B cell (primary cell): Measurements from ENCODE around the gene AAR2. TPM values are rescaled to one million over a fixed set of nuclear protein-coding genes. Genes with fewer than 3 reads are reported as not detected.

Experiments
- ATAC-seq: fragments of 200-7000 bp; cut with Tn5 transposase; one replicate; pipeline ENCODE4 v1.10.0; 2021; ENCODE audit warnings: low read depth, mild to moderate bottlenecking, moderate number of reproducible peaks, moderate library complexity
- CTCF ChIA-PET: fragments of 350-600 bp; sonication (Branson Sonifier 250); formaldehyde crosslinking; loops from one replicate; lab custom pipeline; 2021; ENCODE audit warnings: antibody characterized with exemption, inconsistent platforms; lab: Charles Lee
- POLR2A ChIA-PET: fragments of 350-600 bp; sonication (Branson Sonifier 250); formaldehyde crosslinking; loops from one replicate; lab custom pipeline; 2021; ENCODE audit warnings: antibody characterized with exemption; lab: Charles Lee
- DNase-seq: peaks from one replicate; pipeline ENCODE4 v3.0.0; 2013
- H2AFZ ChIP-seq: 2 replicates; pipeline ENCODE4 v1.6.1; 2012; ENCODE audit warnings: mild to moderate bottlenecking, low read depth, low read length; ENCODE audit not compliant: insufficient read depth, poor library complexity, severe bottlenecking
- H3K27ac ChIP-seq, 2 donors: 1 replicate in 1 of 2; 2 replicates in 1 of 2; pipeline ENCODE4 v1.5.1; 2012 to 2013; ENCODE audit warnings: low read length in 2 of 2, mild to moderate bottlenecking in 2 of 2, moderate library complexity in 1 of 2
- H3K27me3 ChIP-seq, 4 experiments: fragments of 200-600 bp in 1 of 4; sonication (generic) in 1 of 4; replicated peaks in 1 of 4; 1 replicate in 2 of 4; 2 replicates in 2 of 4; pipeline versions ENCODE4 v1.6.1 to v1.7.0; 2013 to 2016; ENCODE audit warnings: low read length in 3 of 4, mild to moderate bottlenecking in 2 of 4, mixed read lengths in 1 of 4, moderate library complexity in 1 of 4; ENCODE audit not compliant: insufficient read depth in 4 of 4, control insufficient read depth in 3 of 4; ENCODE audit errors: control extremely low read depth in 1 of 4
- H3K36me3 ChIP-seq, 2 experiments: replicated peaks in 1 of 2; 1 replicate in 1 of 2; 2 replicates in 1 of 2; pipeline versions ENCODE4 v1.6.1 to v1.7.1; 2013; ENCODE audit warnings: low read length in 1 of 2; ENCODE audit not compliant: insufficient read depth in 2 of 2, control insufficient read depth in 1 of 2; ENCODE audit errors: control extremely low read depth in 1 of 2, extremely low read depth in 1 of 2
- H3K4me1 ChIP-seq, 2 donors: fragments of 200-600 bp in 1 of 2; sonication (generic) in 1 of 2; 1 replicate in 1 of 2; 2 replicates in 1 of 2; pipeline versions ENCODE4 v1.5.1 to v1.6.1; 2013 to 2017; ENCODE audit warnings: low read length in 2 of 2; ENCODE audit not compliant: control insufficient read depth in 2 of 2, insufficient read depth in 2 of 2
- H3K4me2 ChIP-seq: replicated peaks from 2 replicates; pipeline ENCODE3; 2012; ENCODE audit warnings: mild to moderate bottlenecking, low read depth, low read length; ENCODE audit not compliant: poor library complexity, severe bottlenecking
- H3K4me3 ChIP-seq, 5 experiments: fragments of 200-600 bp in 1 of 5; sonication (generic) in 1 of 5; 1 replicate in 3 of 5; 2 replicates in 2 of 5; pipeline versions ENCODE4 v1.5.1 to v1.7.0; 2011 to 2016; ENCODE audit warnings: low read length in 4 of 5, mild to moderate bottlenecking in 4 of 5, low read depth in 2 of 5, control low read depth in 1 of 5, moderate library complexity in 1 of 5; ENCODE audit not compliant: insufficient read depth in 1 of 5; ENCODE audit errors: control extremely low read depth in 1 of 5, extremely low read depth in 1 of 5
- H3K79me2 ChIP-seq: fragments of 200-600 bp; sonication (generic); one replicate; pipeline ENCODE4 v1.6.0; 2016; ENCODE audit warnings: low read length; ENCODE audit not compliant: control insufficient read depth, insufficient read depth
- H3K9ac ChIP-seq: fragments of 200-600 bp; sonication (generic); 2 replicates; pipeline ENCODE4 v1.6.1; 2017; ENCODE audit warnings: mild to moderate bottlenecking, low read length, moderate library complexity
- H3K9me3 ChIP-seq, 3 donors: one replicate each; pipeline versions ENCODE4 v1.6.1 to v1.7.1; 2013; ENCODE audit warnings: low read length in 2 of 3; ENCODE audit not compliant: control insufficient read depth in 2 of 3, insufficient read depth in 1 of 3; ENCODE audit errors: control extremely low read depth in 1 of 3
- H4K20me1 ChIP-seq: 2 replicates; pipeline ENCODE4 v1.6.0; 2012; ENCODE audit warnings: mild to moderate bottlenecking, low read length; ENCODE audit not compliant: insufficient read depth, control insufficient read depth, poor library complexity, severe bottlenecking
- H3K27ac Mint-ChIP-seq: one replicate; pipeline ENCODE4 v1.8.0; 2021; ENCODE audit warnings: mixed read lengths
- H3K27me3 Mint-ChIP-seq: one replicate; pipeline ENCODE4 v1.8.0; 2021; ENCODE audit warnings: mixed read lengths
- H3K4me1 Mint-ChIP-seq: one replicate; pipeline ENCODE4 v1.8.0; 2021; ENCODE audit warnings: mixed read lengths
- H3K4me3 Mint-ChIP-seq: one replicate; pipeline ENCODE4 v1.8.0; 2021; ENCODE audit warnings: mixed read lengths
- H3K9me3 Mint-ChIP-seq: one replicate; pipeline ENCODE4 v1.8.0; 2022; ENCODE audit warnings: mixed read lengths; ENCODE audit not compliant: insufficient read depth
- EZH2 ChIP-seq: IDR thresholded peaks from 2 replicates; pipeline ENCODE4 v1.6.1; 2012; ENCODE audit warnings: borderline replicate concordance, low read depth, mild to moderate bottlenecking, moderate library complexity, low read length; ENCODE audit not compliant: insufficient read depth, poor library complexity, severe bottlenecking
- WGBS: methylation state at CpG from one replicate; pipeline ENCODE4 v1.1.5; 2013; ENCODE audit warnings: missing lambda C conversion rate; ENCODE audit not compliant: insufficient coverage; 5-methylcytosine and 5-hydroxymethylcytosine counted together
- intact Hi-C: fragments of 100-400 bp; cut with micrococcal nuclease; formaldehyde crosslinking; loops from one replicate; pipeline ENCODE4 v1.10.0; 2022
- polyA plus RNA-seq: library from polyadenylated mRNA; depleted of rRNA; stranded (reverse); fragments of >200 nt; gene quantifications from 2 replicates; pipeline ENCODE4 v1.2.3, GENCODE V29; 2012
- total RNA-seq, 2 donors: library from RNA; stranded (reverse); fragments of 120-200 nt in 1 of 2; gene quantifications; 1 replicate in 1 of 2; 2 replicates in 1 of 2; pipeline versions ENCODE4 v1.2.3 to v1.2.4, GENCODE V29; 2013 to 2022
- TF ChIP-seq, protein P1 (sequence below): fragments of 200-600 bp; IDR thresholded peaks from one replicate; pipeline ENCODE4 v1.8.0; 2022; ENCODE audit warnings: antibody characterized with exemption, mild to moderate bottlenecking

Gene AAR2
- total and polyA plus RNA-seq, 2 donors (not counting 1 experiment from before 2014, with no cell fraction given), result 10.3 to 21.3 TPM

DNA sequence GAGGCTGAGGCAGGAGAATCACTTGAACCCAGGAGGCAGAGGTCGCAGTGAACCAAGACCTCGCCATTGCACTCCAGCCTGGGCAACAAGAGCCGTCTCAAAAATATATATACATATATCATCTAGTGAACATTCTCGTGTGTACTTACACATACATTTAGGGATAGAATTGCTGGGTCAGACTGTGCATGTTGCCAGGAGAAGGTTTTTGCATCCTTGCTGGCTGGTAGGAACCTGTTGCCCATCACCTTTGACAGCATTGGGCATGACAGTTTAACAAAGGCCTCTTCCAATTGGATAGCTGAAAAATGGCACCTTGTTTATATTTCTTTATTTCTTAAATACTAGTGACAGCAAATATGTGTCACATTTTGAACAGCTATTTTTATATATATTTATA, 5.4 kb downstream of the AAR2 start:
- Mint-ChIP-seq H3K27me3 (no peaks in the 10 kb centered on the region), H3K4me1 (peaks cover 29% of the 10 kb centered on the region), H3K4me3 (no peak overlapping the region), H3K27ac (no peak overlapping the region), H3K9me3 (no peaks in the 10 kb centered on the region)
- ChIA-PET CTCF (interaction anchor here (0.7 kb wide), 2 partner anchors 1034 to 1167 kb away, joined by 4 read pairs; no protein-coding TSS in a partner anchor), POLR2A (interaction anchor here (0.7 kb wide), 1 partner anchor 18 kb away, joined by 8 read pairs; no protein-coding TSS in a partner anchor)
- H3K79me2 ChIP-seq, result peaks cover 87% of the 10 kb centered on the region
- peaks cover 13% of the 10 kb centered on the region for H4K20me1 ChIP-seq
- H3K9ac ChIP-seq, result no peak overlapping the region
- no peaks in the 10 kb centered on the region for H3K9me3 ChIP-seq
- peaks cover 7 to 8% of the 10 kb centered on the region in 2 donors for H3K4me1 ChIP-seq
- ATAC-seq, result no peak
- H3K4me2 ChIP-seq, result no peak overlapping the region
- peaks cover 0 to 63% of the 10 kb centered on the region in 2 experiments for H3K36me3 ChIP-seq
- intact Hi-C loops, result no loop called here
- TF ChIP-seq EZH2, result no peak
- TF ChIP-seq, protein P1, sequence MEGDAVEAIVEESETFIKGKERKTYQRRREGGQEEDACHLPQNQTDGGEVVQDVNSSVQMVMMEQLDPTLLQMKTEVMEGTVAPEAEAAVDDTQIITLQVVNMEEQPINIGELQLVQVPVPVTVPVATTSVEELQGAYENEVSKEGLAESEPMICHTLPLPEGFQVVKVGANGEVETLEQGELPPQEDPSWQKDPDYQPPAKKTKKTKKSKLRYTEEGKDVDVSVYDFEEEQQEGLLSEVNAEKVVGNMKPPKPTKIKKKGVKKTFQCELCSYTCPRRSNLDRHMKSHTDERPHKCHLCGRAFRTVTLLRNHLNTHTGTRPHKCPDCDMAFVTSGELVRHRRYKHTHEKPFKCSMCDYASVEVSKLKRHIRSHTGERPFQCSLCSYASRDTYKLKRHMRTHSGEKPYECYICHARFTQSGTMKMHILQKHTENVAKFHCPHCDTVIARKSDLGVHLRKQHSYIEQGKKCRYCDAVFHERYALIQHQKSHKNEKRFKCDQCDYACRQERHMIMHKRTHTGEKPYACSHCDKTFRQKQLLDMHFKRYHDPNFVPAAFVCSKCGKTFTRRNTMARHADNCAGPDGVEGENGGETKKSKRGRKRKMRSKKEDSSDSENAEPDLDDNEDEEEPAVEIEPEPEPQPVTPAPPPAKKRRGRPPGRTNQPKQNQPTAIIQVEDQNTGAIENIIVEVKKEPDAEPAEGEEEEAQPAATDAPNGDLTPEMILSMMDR, result no peak
- no peaks in the 10 kb centered on the region for H3K27me3 ChIP-seq
- no peak for DNase-seq
- 100% methylated on average over 1 of the region's 4 CpGs for WGBS
- H3K4me3 ChIP-seq, result no peak overlapping the region
- H3K27ac ChIP-seq, result no peak overlapping the region
- H2AFZ ChIP-seq, result no peak overlapping the region

GRCh38 chr20:36243726-36244125, 7.4 kb downstream of the AAR2 start:
- Mint-ChIP-seq H3K4me3 (no peak overlapping the region), H3K9me3 (no peaks in the 10 kb centered on the region), H3K4me1 (peaks cover 16% of the 10 kb centered on the region), H3K27me3 (no peaks in the 10 kb centered on the region), H3K27ac (no peak overlapping the region)
- DNase-seq, result no peak
- ChIA-PET CTCF (interaction anchor here (1.4 kb wide), 1 partner anchor 41 kb away, joined by 3 read pairs; no protein-coding TSS in a partner anchor), POLR2A (interaction anchor here (0.5 kb wide), 1 partner anchor 626 kb away, joined by 3 read pairs; no protein-coding TSS in a partner anchor)
- Histone ChIP-seq H4K20me1 (peaks cover 18% of the 10 kb centered on the region), H3K4me2 (no peak overlapping the region), H3K4me1 (no peaks in the 10 kb centered on the region), H2AFZ (no peak overlapping the region), H3K79me2 (peaks cover 77% of the 10 kb centered on the region), H3K9me3 (no peaks in the 10 kb centered on the region), H3K9ac (no peak overlapping the region), H3K36me3 (peaks cover 2 to 74% of the 10 kb centered on the region in 2 experiments), H3K27ac (no peak overlapping the region), H3K4me3 (no peak overlapping the region), H3K27me3 (no peaks in the 10 kb centered on the region)
- intact Hi-C loops, result no loop called here
- no peak for TF ChIP-seq EZH2
- TF ChIP-seq, protein P1, result no peak
- 100% methylated on average over 1 of the region's 1 CpG for WGBS
- no peak for ATAC-seq
